ENCODE results near the gene DUSP14. TPM values are rescaled to one million over a fixed set of nuclear protein-coding genes. Genes with fewer than 3 reads are reported as not detected.
A peak's percentile ranks its signal among the peaks of the same experiment; 100 is the strongest.

DUSP14 gene
- total and polyA plus RNA-seq, 2 of the 13 experiments (the other 11 are each of a cell fraction or from before 2014, with no cell fraction given), result 33.5 to 39.8 TPM

- TF ChIP-seq TFDP2 (CRISPR knock-in tag; IDR thresholded peaks at IDR 0.05) (no peak), XRCC5 (optimal IDR thresholded peaks at IDR 0.05; ENCODE audit: low read length) (no peak), HDAC1 (CRISPR knock-in tag; IDR thresholded peaks at IDR 0.05) (no peak; the same call in 1 of the 2 replicates), TCF7 (IDR thresholded peaks at IDR 0.05; ENCODE audit: low read depth) (no peak), NONO (IDR thresholded peaks at IDR 0.05) (no peak), NONO (CRISPR knock-in tag; conservative IDR thresholded peaks at IDR 0.05) (peak; percentile 40; the same call in 1 of the 2 replicates), KDM5A (IDR thresholded peaks at IDR 0.05; ENCODE audit: borderline replicate concordance, low read length) (no peak), ZNF136 (CRISPR knock-in tag; IDR thresholded peaks at IDR 0.05; ENCODE audit: low read depth) (no peak), ZNF432 (CRISPR knock-in tag; IDR thresholded peaks at IDR 0.05; ENCODE audit: borderline replicate concordance) (no peak), CBX2 (IDR thresholded peaks at IDR 0.05; ENCODE audit: low read depth, low read length) (no peak), CBX2 (CRISPR knock-in tag; IDR thresholded peaks at IDR 0.05; ENCODE audit: low read depth) (no peak; the same call in 1 of the 2 replicates), ZNF761 (CRISPR knock-in tag; conservative IDR thresholded peaks at IDR 0.05) (0 out of 2 replicates have a peak, but pooled peaks have one; percentile 48), ARNT (IDR thresholded peaks at IDR 0.05) (no peak), GTF2F1 (IDR thresholded peaks at IDR 0.05; ENCODE audit: low read length) (no peak), RXRA (CRISPR knock-in tag; IDR thresholded peaks at IDR 0.05) (peak; percentile 26; the same call in 1 of the 2 replicates), ZNF232 (CRISPR knock-in tag; IDR thresholded peaks at IDR 0.05; ENCODE audit: borderline replicate concordance) (no peak), NR1H2 (CRISPR knock-in tag; IDR thresholded peaks at IDR 0.05; ENCODE audit: borderline replicate concordance, low read depth) (no peak), RNF2 (conservative IDR thresholded peaks at IDR 0.05; ENCODE audit: low read depth) (no peak; the same call in 1 of the 2 replicates), HMG20A (CRISPR knock-in tag; IDR thresholded peaks at IDR 0.05; ENCODE audit: borderline replicate concordance) (no peak), ZNF546 (CRISPR knock-in tag; conservative IDR thresholded peaks at IDR 0.05) (0 out of 2 replicates have a peak, but pooled peaks have one; percentile 9), ATF4 (CRISPR knock-in tag; IDR thresholded peaks at IDR 0.05) (no peak), MBNL3 (CRISPR knock-in tag; conservative IDR thresholded peaks at IDR 0.05) (no peak), KLF13 (CRISPR knock-in tag; IDR thresholded peaks at IDR 0.05) (no peak), TP53 (CRISPR knock-in tag; conservative IDR thresholded peaks at IDR 0.05) (no peak), GLMP (CRISPR knock-in tag; IDR thresholded peaks at IDR 0.05; ENCODE audit: borderline replicate concordance) (no peak), TAF1 (CRISPR knock-in tag; IDR thresholded peaks at IDR 0.05) (peak; percentile 73), ZBTB8A (CRISPR knock-in tag; IDR thresholded peaks at IDR 0.05; ENCODE audit: borderline replicate concordance, low read depth) (no peak), DPF2 (CRISPR knock-in tag; IDR thresholded peaks at IDR 0.05; ENCODE audit: borderline replicate concordance, low read depth) (no peak), ZNF234 (CRISPR knock-in tag; conservative IDR thresholded peaks at IDR 0.05) (no peak), ZNF644 (CRISPR knock-in tag; IDR thresholded peaks at IDR 0.05; ENCODE audit: low read depth) (no peak), ZNF562 (CRISPR knock-in tag; IDR thresholded peaks at IDR 0.05; ENCODE audit: borderline replicate concordance) (no peak)
Observed at GRCh38 chr17:37489197-37490001, at the start of gene DUSP14 (continued).

All from HepG2 (cell line).